Right atrium auricular region (tissue), 2 donors: ENCODE data around the gene QRICH2. TPM values are rescaled to one million over a fixed set of nuclear protein-coding genes. Genes with fewer than 3 reads are reported as not detected.

Experiments
- DNase-seq: peaks from one replicate; pipeline ENCODE4 v3.0.0-alpha.2; 2019; ENCODE audit warnings: low spot score
- H3K27ac ChIP-seq, 2 donors: fragments of 200-600 bp; sonication (generic); 1 replicate in 1 of 2; 2 replicates in 1 of 2; pipeline ENCODE4 v1.5.1; 2016 to 2019
- H3K27me3 ChIP-seq, 2 donors: fragments of 200-600 bp; sonication (generic); one replicate each; pipeline versions ENCODE4 v1.5.1 to v1.6.0; 2017 to 2019
- H3K36me3 ChIP-seq: fragments of 200-600 bp; sonication (generic); one replicate; pipeline ENCODE4 v1.5.1; 2016
- H3K4me1 ChIP-seq, 2 donors: fragments of 200-600 bp; sonication (generic); one replicate each; pipeline versions ENCODE4 v1.5.1 to v1.6.0; 2017 to 2019
- H3K4me3 ChIP-seq, 2 donors: fragments of 200-600 bp; sonication (generic); 1 replicate in 1 of 2; 2 replicates in 1 of 2; pipeline ENCODE4 v1.5.1; 2017 to 2019; ENCODE audit warnings: mild to moderate bottlenecking in 1 of 2, moderate library complexity in 1 of 2
- H3K9me3 ChIP-seq, 2 donors: fragments of 200-600 bp; sonication (generic); one replicate each; pipeline ENCODE4 v1.5.1; 2019
- total RNA-seq, 2 donors: library from RNA; depleted of rRNA; stranded (reverse); fragments of >200 nt; gene quantifications; one replicate each; pipeline ENCODE4 v1.1.0, GENCODE V29; 2016
- TF ChIP-seq, protein P1 (sequence below), 2 donors: fragments of 200-600 bp; sonication (generic); IDR thresholded peaks; one replicate each; pipeline ENCODE4 v1.5.1; 2019; ENCODE audit warnings: antibody characterized with exemption in 2 of 2

QRICH2 gene
- total RNA-seq, 2 donors from 2014 or later: 1.1 to 1.2 TPM

DNA sequence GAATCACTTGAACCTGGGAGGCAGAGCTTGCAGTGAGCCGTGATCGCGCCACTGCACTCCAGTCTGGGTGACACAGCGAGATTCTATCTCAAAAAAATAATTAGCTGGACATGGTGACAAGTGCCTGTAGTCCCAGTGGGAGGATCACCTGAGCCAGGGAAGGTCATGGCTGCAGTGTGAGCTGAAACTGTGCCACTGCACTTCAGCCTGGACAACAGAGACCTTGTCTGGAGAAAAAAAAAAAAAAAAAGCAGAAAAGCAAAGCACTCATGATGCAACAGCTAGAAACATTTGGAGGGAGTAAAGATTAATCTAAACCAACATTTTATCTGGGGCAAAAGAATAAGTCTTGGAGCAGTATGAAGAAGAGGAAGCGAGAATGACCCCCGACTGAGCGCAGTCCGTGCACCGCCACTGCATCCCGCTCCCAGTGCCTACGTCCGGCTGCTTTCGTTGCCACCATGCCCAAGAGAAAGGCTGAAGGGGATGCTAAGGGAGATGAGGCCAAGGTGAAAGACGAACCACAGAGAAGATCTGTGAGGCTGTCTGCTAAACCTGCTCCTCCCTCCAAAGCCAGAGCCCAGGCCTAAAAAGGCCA is 37.4 kb upstream of the QRICH2 start:
- Histone ChIP-seq H3K36me3 (peaks cover 44% of the 10 kb centered on the region), H3K9me3 (no peaks in the 10 kb centered on the region), H3K27ac (no peak overlapping the region), H3K4me3 (no peak overlapping the region), H3K27me3 (no peaks in the 10 kb centered on the region), H3K4me1 (no peaks in the 10 kb centered on the region)
- DNase-seq: no peak
- TF ChIP-seq, protein P1, sequence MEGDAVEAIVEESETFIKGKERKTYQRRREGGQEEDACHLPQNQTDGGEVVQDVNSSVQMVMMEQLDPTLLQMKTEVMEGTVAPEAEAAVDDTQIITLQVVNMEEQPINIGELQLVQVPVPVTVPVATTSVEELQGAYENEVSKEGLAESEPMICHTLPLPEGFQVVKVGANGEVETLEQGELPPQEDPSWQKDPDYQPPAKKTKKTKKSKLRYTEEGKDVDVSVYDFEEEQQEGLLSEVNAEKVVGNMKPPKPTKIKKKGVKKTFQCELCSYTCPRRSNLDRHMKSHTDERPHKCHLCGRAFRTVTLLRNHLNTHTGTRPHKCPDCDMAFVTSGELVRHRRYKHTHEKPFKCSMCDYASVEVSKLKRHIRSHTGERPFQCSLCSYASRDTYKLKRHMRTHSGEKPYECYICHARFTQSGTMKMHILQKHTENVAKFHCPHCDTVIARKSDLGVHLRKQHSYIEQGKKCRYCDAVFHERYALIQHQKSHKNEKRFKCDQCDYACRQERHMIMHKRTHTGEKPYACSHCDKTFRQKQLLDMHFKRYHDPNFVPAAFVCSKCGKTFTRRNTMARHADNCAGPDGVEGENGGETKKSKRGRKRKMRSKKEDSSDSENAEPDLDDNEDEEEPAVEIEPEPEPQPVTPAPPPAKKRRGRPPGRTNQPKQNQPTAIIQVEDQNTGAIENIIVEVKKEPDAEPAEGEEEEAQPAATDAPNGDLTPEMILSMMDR (IDR thresholded peaks at IDR 0.05): no peak

GRCh38 chr17:76343106-76343505 is 35.0 kb upstream of the QRICH2 start:
- Histone ChIP-seq H3K36me3 (peaks cover 42% of the 10 kb centered on the region), H3K27me3 (no peaks in the 10 kb centered on the region), H3K4me1 (no peaks in the 10 kb centered on the region), H3K27ac (no peak overlapping the region), H3K4me3 (no peak overlapping the region), H3K9me3 (no peaks in the 10 kb centered on the region)
- no peak for DNase-seq
- TF ChIP-seq, protein P1 (IDR thresholded peaks at IDR 0.05): no peak

- no peak overlapping the region for H3K27ac ChIP-seq
- DNase-seq: no peak
- peaks cover 26% of the 10 kb centered on the region for H3K36me3 ChIP-seq
- H3K27me3 ChIP-seq: no peaks in the 10 kb centered on the region
- H3K9me3 ChIP-seq: no peaks in the 10 kb centered on the region
- TF ChIP-seq, protein P1 (IDR thresholded peaks at IDR 0.05): no peak
- H3K4me3 ChIP-seq: no peak overlapping the region
- H3K4me1 ChIP-seq: no peaks in the 10 kb centered on the region
Measured at GRCh38 chr17:76341301-76341700, 33.2 kb upstream of the QRICH2 start.

DNA sequence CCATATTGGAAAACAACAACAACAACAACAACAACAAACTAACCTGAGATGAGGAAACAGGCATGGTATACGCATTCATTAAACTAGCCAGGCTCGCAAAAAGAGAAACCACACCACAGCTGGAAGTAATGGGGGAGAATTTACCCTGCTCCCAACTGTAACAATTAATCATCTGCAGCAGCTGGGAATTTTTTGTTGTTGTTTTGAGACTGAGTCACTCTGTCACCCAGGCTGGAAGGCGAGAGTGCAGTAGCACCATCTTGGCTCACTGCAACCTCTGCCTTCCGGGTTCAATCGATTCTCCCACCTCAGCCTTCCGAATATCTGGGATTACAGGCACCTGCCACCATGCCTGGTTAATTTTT is 29.3 kb upstream of the QRICH2 start:
- DNase-seq: no peak
- H3K9me3 ChIP-seq: no peaks in the 10 kb centered on the region
- H3K4me3 ChIP-seq: no peak overlapping the region
- peaks cover 11% of the 10 kb centered on the region for H3K36me3 ChIP-seq
- TF ChIP-seq, protein P1 (IDR thresholded peaks at IDR 0.05): no peak
- H3K27ac ChIP-seq: no peak overlapping the region
- no peaks in the 10 kb centered on the region for H3K27me3 ChIP-seq
- H3K4me1 ChIP-seq: no peaks in the 10 kb centered on the region

GRCh38 chr17:76336756-76337412 is 28.8 kb upstream of the QRICH2 start:
- H3K27me3 ChIP-seq: no peaks in the 10 kb centered on the region
- no peak overlapping the region for H3K4me3 ChIP-seq
- H3K4me1 ChIP-seq: no peaks in the 10 kb centered on the region
- no peak for DNase-seq
- H3K9me3 ChIP-seq: no peaks in the 10 kb centered on the region
- peaks cover 11% of the 10 kb centered on the region for H3K36me3 ChIP-seq
- TF ChIP-seq, protein P1 (IDR thresholded peaks at IDR 0.05): no peak
- H3K27ac ChIP-seq: no peak overlapping the region
